ENCODE data around the gene SHC3.

SHC3 gene

GRCh38 chr9:89097219-89097618 lies 81.4 kb downstream of the SHC3 start:
- DNase-seq, result no peak

- DNase-seq, result no peak
These were observed 81.8 kb downstream of the SHC3 start for GRCh38 chr9:89096807-89097206.

- no peak for DNase-seq
These were observed 82.7 kb downstream of the SHC3 start for GRCh38 chr9:89095761-89096528.

- DNase-seq, result no peak
These were observed 85.2 kb downstream of the SHC3 start for GRCh38 chr9:89093201-89093975.

GRCh38 chr9:89089176-89089575 lies 89.4 kb downstream of the SHC3 start:
- no peak for DNase-seq

GRCh38 chr9:89083626-89084025 lies 95.0 kb downstream of the SHC3 start:
- no peak for DNase-seq

GRCh38 chr9:89080193-89080592 lies 98.4 kb downstream of the SHC3 start:
- DNase-seq, result no peak

- DNase-seq, result no peak
These were observed 99.2 kb downstream of the SHC3 start for GRCh38 chr9:89079391-89079790.

- DNase-seq, result no peak
These were observed 99.8 kb downstream of the SHC3 start for GRCh38 chr9:89078860-89079259.

- no peak for DNase-seq
These were observed 100.2 kb downstream of the SHC3 start for GRCh38 chr9:89078421-89078820.

GRCh38 chr9:89077519-89077918 lies 101.1 kb downstream of the SHC3 start:
- no peak for DNase-seq

GRCh38 chr9:89073397-89073796 lies 105.2 kb downstream of the SHC3 start:
- no peak for DNase-seq

GRCh38 chr9:89071591-89071990 lies 107.0 kb downstream of the SHC3 start:
- no peak for DNase-seq

GRCh38 chr9:89066835-89067234 lies 111.8 kb downstream of the SHC3 start:
- DNase-seq, result no peak

- DNase-seq, result no peak
These were observed 112.7 kb downstream of the SHC3 start for GRCh38 chr9:89065921-89066320.

- DNase-seq, result no peak
These were observed 117.8 kb downstream of the SHC3 start for GRCh38 chr9:89060790-89061189.

GRCh38 chr9:89059925-89060506 lies 118.6 kb downstream of the SHC3 start:
- no peak for DNase-seq

GRCh38 chr9:89058906-89059305 lies 119.7 kb downstream of the SHC3 start:
- DNase-seq, result no peak

- DNase-seq, result no peak
These were observed 123.6 kb downstream of the SHC3 start for GRCh38 chr9:89054865-89055495.

GRCh38 chr9:89053301-89053700 lies 125.3 kb downstream of the SHC3 start:
- DNase-seq, result no peak

- no peak for DNase-seq
These were observed 126.0 kb downstream of the SHC3 start for GRCh38 chr9:89052470-89053097.

- DNase-seq, result no peak
These were observed 127.1 kb downstream of the SHC3 start for GRCh38 chr9:89051421-89052025.

- DNase-seq, result no peak
These were observed 129.0 kb downstream of the SHC3 start for GRCh38 chr9:89049646-89050045.
